SK-N-SH treated with all-trans-retinoic acid at 6 μM for 48 hours (cell line): Measurements from ENCODE around the gene COL21A1.

Experiments used
- ATAC-seq: fragments of 200-7000 bp; cut with Tn5 transposase; 3 replicates; pipeline ENCODE4 v1.9.1; 2020; ENCODE audit warnings: mild to moderate bottlenecking, moderate library complexity
- ARNTL ChIP-seq: fragments of 450-650 bp; formaldehyde crosslinking; IDR thresholded peaks from 2 replicates; pipeline ENCODE4 v1.5.0; 2020; ENCODE audit warnings: low read depth, mild to moderate bottlenecking, moderate library complexity, borderline replicate concordance
- BACH2 ChIP-seq: fragments of 250-450 bp; sonication (Bioruptor Pico); IDR thresholded peaks from 2 replicates; pipeline ENCODE4 v1.9.0; 2021; ENCODE audit warnings: mild to moderate bottlenecking, borderline replicate concordance
- CREB5 ChIP-seq: fragments of 250-450 bp; sonication (Bioruptor Pico); IDR thresholded peaks from 2 replicates; pipeline ENCODE4 v1.5.1; 2020; ENCODE audit warnings: low read depth, mild to moderate bottlenecking, moderate library complexity
- CSRNP3 ChIP-seq: fragments of 250-450 bp; sonication (Bioruptor Pico); IDR thresholded peaks from 2 replicates; pipeline ENCODE4 v1.5.1; 2021; ENCODE audit warnings: mild to moderate bottlenecking, moderate library complexity
- ESRRG ChIP-seq: fragments of 250-450 bp; sonication (Bioruptor Pico); IDR thresholded peaks from 2 replicates; pipeline ENCODE4 v1.6.1; 2021; ENCODE audit warnings: mild to moderate bottlenecking
- GLIS3 ChIP-seq: fragments of 250-450 bp; sonication (Bioruptor Pico); IDR thresholded peaks from 2 replicates; pipeline ENCODE4 v1.5.0; 2020; ENCODE audit warnings: mild to moderate bottlenecking, moderate library complexity
- ISL1 ChIP-seq: fragments of 250-450 bp; sonication (Bioruptor Pico); IDR thresholded peaks from 2 replicates; pipeline ENCODE4 v2.1.2; 2022; ENCODE audit warnings: mild to moderate bottlenecking, moderate library complexity
- OSR1 ChIP-seq: fragments of 250-450 bp; sonication (Bioruptor Pico); IDR thresholded peaks from 2 replicates; pipeline ENCODE4 v1.8.0; 2022; ENCODE audit warnings: moderate library complexity, mild to moderate bottlenecking, inconsistent platforms
- PATZ1 ChIP-seq: fragments of 250-450 bp; sonication (Bioruptor Pico); IDR thresholded peaks from 2 replicates; pipeline ENCODE4 v1.8.0; 2020; ENCODE audit warnings: mild to moderate bottlenecking, moderate library complexity, borderline replicate concordance
- PPARA ChIP-seq: fragments of 250-450 bp; sonication (Bioruptor Pico); IDR thresholded peaks from 2 replicates; pipeline ENCODE4 v1.5.0; 2020; ENCODE audit warnings: mild to moderate bottlenecking, borderline replicate concordance
- RARB ChIP-seq: fragments of 250-450 bp; sonication (Bioruptor Pico); IDR thresholded peaks from 2 replicates; pipeline ENCODE4 v1.8.0; 2021; ENCODE audit warnings: mild to moderate bottlenecking, moderate library complexity
- SNAI2 ChIP-seq: fragments of 250-450 bp; sonication (Bioruptor Pico); IDR thresholded peaks from 2 replicates; pipeline ENCODE4 v1.5.0; 2020; ENCODE audit warnings: mild to moderate bottlenecking, moderate library complexity
- TCF4 ChIP-seq: fragments of 250-450 bp; sonication (Bioruptor Pico); IDR thresholded peaks from 2 replicates; pipeline ENCODE4 v1.8.0; 2021; ENCODE audit warnings: mild to moderate bottlenecking, moderate library complexity, borderline replicate concordance
- TSHZ2 ChIP-seq: fragments of 250-450 bp; sonication (Bioruptor Pico); IDR thresholded peaks from 2 replicates; pipeline ENCODE4 v1.5.0; 2020; ENCODE audit warnings: mild to moderate bottlenecking, moderate library complexity
- ZC3H10 ChIP-seq: fragments of 250-450 bp; sonication (Bioruptor Pico); IDR thresholded peaks from 2 replicates; pipeline ENCODE4 v1.5.1; 2021; ENCODE audit warnings: mild to moderate bottlenecking, moderate library complexity
- ZFP3 ChIP-seq: fragments of 250-450 bp; sonication (Bioruptor Pico); IDR thresholded peaks from 2 replicates; pipeline ENCODE4 v1.5.0; 2020; ENCODE audit warnings: mild to moderate bottlenecking, moderate library complexity
- ZFP30 ChIP-seq: fragments of 450-650 bp; formaldehyde crosslinking; IDR thresholded peaks from 2 replicates; pipeline ENCODE4 v1.5.0; 2022; ENCODE audit warnings: mild to moderate bottlenecking, moderate library complexity
- ZNF565 ChIP-seq: fragments of 450-650 bp; formaldehyde crosslinking; conservative IDR thresholded peaks from 2 replicates; pipeline ENCODE4 v1.5.0; 2020; ENCODE audit warnings: low read depth, mild to moderate bottlenecking, moderate library complexity
- ZNF70 ChIP-seq: fragments of 450-650 bp; formaldehyde crosslinking; IDR thresholded peaks from 2 replicates; pipeline ENCODE4 v1.5.0; 2020; ENCODE audit warnings: mild to moderate bottlenecking, moderate library complexity
- ZNF8 ChIP-seq: fragments of 450-650 bp; formaldehyde crosslinking; IDR thresholded peaks from 2 replicates; pipeline ENCODE4 v1.5.0; 2020; ENCODE audit warnings: mild to moderate bottlenecking, moderate library complexity
- TF ChIP-seq, protein P1 (sequence below): fragments of 250-450 bp; sonication (Bioruptor Pico); IDR thresholded peaks from 2 replicates; pipeline ENCODE4 v1.8.0; 2021; ENCODE audit warnings: low read depth, mild to moderate bottlenecking, moderate library complexity, borderline replicate concordance

COL21A1 gene

DNA sequence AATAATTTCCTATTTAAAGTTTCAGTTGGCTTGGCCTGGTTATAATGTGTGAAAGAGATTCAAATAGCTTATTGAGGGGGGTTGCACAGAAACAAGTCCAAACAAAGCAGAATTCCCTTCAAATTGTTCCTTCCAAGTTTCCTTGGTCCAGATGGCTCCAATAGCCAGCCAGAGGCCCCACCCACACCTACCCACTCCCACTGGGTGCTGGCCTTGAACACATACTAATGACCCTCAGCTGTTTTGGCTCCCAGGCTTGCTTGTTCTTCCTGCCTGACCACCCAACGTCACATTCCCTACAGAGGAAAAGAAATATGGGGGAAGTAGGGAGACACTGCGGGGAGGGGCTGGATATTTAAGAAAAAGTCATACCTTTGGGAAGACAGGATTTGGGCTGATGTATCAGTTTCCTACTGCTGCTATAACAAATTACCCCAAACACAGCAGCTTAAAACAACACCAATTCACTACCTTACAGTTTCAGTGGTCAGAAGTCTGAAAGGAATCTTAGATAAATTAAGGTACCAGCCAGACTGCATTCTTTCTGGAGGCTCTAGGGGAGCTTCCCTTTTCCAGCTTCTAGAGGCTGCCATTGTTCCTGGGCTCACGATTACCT is 95.7 kb downstream of the COL21A1 start:
- ATAC-seq, result no peak
- no peak for TF ChIP-seq ISL1
- TF ChIP-seq ZNF565, result no peak
- no peak for TF ChIP-seq BACH2
- no peak for TF ChIP-seq CSRNP3 (CRISPR knock-in tag)
- TF ChIP-seq PPARA, result no peak
- no peak for TF ChIP-seq ZNF70 (CRISPR knock-in tag)
- no peak for TF ChIP-seq ZFP3 (CRISPR knock-in tag)
- no peak for TF ChIP-seq TCF4
- TF ChIP-seq PATZ1 (CRISPR knock-in tag), result no peak
- no peak for TF ChIP-seq TSHZ2 (CRISPR knock-in tag)
- TF ChIP-seq OSR1 (CRISPR knock-in tag), result no peak
- TF ChIP-seq ZC3H10, result no peak
- no peak for TF ChIP-seq CREB5 (CRISPR knock-in tag)
- TF ChIP-seq GLIS3 (CRISPR knock-in tag), result no peak

DNA sequence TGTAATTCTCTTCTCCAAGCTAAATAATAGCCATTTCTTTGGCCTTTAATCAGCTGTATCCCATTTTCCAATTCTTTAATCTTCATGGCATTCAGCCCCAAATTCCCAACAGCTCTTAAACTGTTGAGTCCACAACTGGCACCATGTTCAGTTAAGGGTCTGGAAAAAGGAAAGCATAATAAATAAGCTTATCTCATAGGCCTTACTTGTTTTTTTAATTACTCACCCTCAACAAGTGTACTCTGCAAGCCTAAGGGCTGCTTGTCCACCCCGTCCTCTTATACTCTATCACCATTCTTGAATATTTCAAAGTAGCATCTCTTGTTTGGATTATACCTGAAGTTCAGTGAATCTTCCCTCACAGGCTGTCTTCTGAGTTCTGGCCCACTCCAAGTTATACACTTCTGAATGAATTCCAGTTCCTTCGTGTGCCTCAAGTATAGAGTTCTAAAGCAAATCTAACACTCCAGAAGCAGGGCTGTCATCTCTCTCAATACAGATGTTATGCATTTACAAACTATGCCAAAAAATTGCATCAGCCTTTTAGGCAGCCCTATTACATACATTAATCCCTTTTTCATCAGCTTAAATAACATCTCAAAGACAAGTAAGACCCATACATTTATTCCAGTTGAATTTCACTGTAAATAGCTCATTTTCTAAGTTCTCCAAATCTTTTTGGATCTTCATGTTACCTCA is 98.7 kb downstream of the COL21A1 start:
- TF ChIP-seq OSR1 (CRISPR knock-in tag) (no peak), ZNF8 (CRISPR knock-in tag) (no peak), SNAI2 (CRISPR knock-in tag) (no peak), BACH2 (no peak), RARB (no peak), ESRRG (CRISPR knock-in tag) (no peak), ZC3H10 (no peak), GLIS3 (CRISPR knock-in tag) (no peak), CREB5 (CRISPR knock-in tag) (no peak)
- no peak for ATAC-seq

DNA sequence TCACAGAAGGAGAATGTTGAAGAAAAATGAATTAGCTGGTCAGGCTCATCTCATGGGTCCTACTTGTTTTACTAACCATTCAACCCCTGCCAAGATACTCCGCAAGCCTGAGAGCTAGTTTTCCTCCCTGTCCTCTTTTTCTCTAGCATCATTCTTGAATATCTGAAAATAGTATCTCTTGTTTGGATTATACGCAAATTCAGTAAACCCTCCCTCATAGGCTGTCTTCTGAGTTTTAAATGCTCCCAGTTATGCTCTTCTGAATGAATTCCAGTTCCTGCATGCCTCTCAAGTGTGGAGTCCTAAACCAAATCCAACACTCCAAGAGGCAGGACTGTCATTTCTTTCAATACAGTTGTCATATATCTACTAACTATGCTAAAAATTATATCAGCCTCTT is 99.6 kb downstream of the COL21A1 start:
- ATAC-seq, result no peak
- TF ChIP-seq ARNTL (CRISPR knock-in tag) (no peak), ZC3H10 (no peak), TSHZ2 (CRISPR knock-in tag) (no peak), ZNF70 (CRISPR knock-in tag) (no peak), TCF4 (no peak), GLIS3 (CRISPR knock-in tag) (no peak), ZFP3 (CRISPR knock-in tag) (no peak), PATZ1 (CRISPR knock-in tag) (no peak), SNAI2 (CRISPR knock-in tag) (no peak), BACH2 (no peak), ESRRG (CRISPR knock-in tag) (no peak), ZNF565 (no peak), ZFP30 (CRISPR knock-in tag) (no peak)
- TF ChIP-seq, protein P1, sequence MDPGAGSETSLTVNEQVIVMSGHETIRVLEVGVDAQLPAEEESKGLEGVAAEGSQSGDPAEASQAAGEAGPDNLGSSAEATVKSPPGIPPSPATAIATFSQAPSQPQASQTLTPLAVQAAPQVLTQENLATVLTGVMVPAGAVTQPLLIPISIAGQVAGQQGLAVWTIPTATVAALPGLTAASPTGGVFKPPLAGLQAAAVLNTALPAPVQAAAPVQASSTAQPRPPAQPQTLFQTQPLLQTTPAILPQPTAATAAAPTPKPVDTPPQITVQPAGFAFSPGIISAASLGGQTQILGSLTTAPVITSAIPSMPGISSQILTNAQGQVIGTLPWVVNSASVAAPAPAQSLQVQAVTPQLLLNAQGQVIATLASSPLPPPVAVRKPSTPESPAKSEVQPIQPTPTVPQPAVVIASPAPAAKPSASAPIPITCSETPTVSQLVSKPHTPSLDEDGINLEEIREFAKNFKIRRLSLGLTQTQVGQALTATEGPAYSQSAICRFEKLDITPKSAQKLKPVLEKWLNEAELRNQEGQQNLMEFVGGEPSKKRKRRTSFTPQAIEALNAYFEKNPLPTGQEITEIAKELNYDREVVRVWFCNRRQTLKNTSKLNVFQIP (CRISPR knock-in tag), result no peak
